ENCODE measurements around the gene FBXO27. TPM values are rescaled to one million over a fixed set of nuclear protein-coding genes. Genes with fewer than 3 reads are reported as not detected.

FBXO27 gene
- total and polyA plus RNA-seq, 2 of the 8 experiments (the other 6 are each of a cell fraction or from before 2014, with no cell fraction given), result 10.9 to 25.5 TPM

GRCh38 chr19:38985262-38985661 lies 47.1 kb downstream of the FBXO27 start:
- FAIRE-seq, result no peak
- POLR2A ChIA-PET (ENCODE audit: partially characterized antibody), result interaction anchor here (1.6 kb wide), 1 partner anchor 10 kb away, joined by 4 read pairs; the partner anchor contains the start of gene FBXO17
- H3K4me1 ChIP-seq (replicated peaks in 1 of 4; ENCODE audit: control insufficient read depth in 3 of 4, insufficient read depth in 4 of 4, low read length in 3 of 4), result peaks cover 0 to 7% (median 3%) of the 10 kb centered on the region in 4 experiments; a peak in 4 of 7 replicates

More at GRCh38 chr19:38985262-38985661, 47.1 kb downstream of the FBXO27 start:
- no peak overlapping the region for H3K56ac ChIP-seq (replicated peaks; ENCODE audit: insufficient read length, low read depth, low read length)
- no peak overlapping the region for H3K4me3 ChIP-seq (ENCODE audit: extremely low read depth in 1 of 4, insufficient read depth in 2 of 4, low read depth in 3 of 4, low read length in 4 of 4)
- H3K14ac ChIP-seq (ENCODE audit: insufficient read length), result no peak overlapping the region
- H2AFZ ChIP-seq (ENCODE audit: low read length), result no peak overlapping the region
- no peak overlapping the region for H2BK12ac ChIP-seq (ENCODE audit: low read depth, low read length)
- H2BK15ac ChIP-seq (ENCODE audit: low read length), result no peak overlapping the region
- H3K18ac ChIP-seq (ENCODE audit: extremely low read depth, low read length), result no peak overlapping the region
- no peaks in the 10 kb centered on the region for H3K36me3 ChIP-seq (ENCODE audit: control insufficient read depth in 2 of 4, insufficient read depth in 4 of 4, low read length in 3 of 4)
- no peaks in the 10 kb centered on the region for H3K23me2 ChIP-seq (ENCODE audit: low read depth, low read length)
- H3K9ac ChIP-seq (replicated peaks in 1 of 4; ENCODE audit: extremely low read depth in 1 of 4, low read depth in 3 of 4, low read length in 3 of 4), result no peak overlapping the region
- no peaks in the 10 kb centered on the region for H3K79me1 ChIP-seq (ENCODE audit: low read depth, low read length)
- no peak overlapping the region for H3K4ac ChIP-seq (replicated peaks; ENCODE audit: insufficient read length, low read depth, low read length)
- no peak overlapping the region for H4K5ac ChIP-seq (ENCODE audit: insufficient read length, low read depth, low read length)
- CTCF ChIA-PET (ENCODE audit: partially characterized antibody), result interaction anchor here (0.6 to 1.4 kb wide), 2 partner anchors 9 to 567 kb away, joined by 3 read pairs; no protein-coding TSS in a partner anchor
- no peaks in the 10 kb centered on the region for H4K20me1 ChIP-seq (replicated peaks in 1 of 2; ENCODE audit: control insufficient read depth in 1 of 2, insufficient read depth in 2 of 2, low read length in 2 of 2)
- no peak for DNase-seq (ENCODE audit: low read depth in 1 of 2, low spot score in 2 of 2)
- no peak overlapping the region for H3K4me2 ChIP-seq (ENCODE audit: insufficient read depth in 1 of 2, low read depth in 2 of 2, low read length in 2 of 2)
- H3K9me3 ChIP-seq (ENCODE audit: insufficient read depth in 2 of 2, low read depth in 1 of 2, low read length in 1 of 2), result no peaks in the 10 kb centered on the region
- H2BK5ac ChIP-seq (ENCODE audit: low read depth, low read length), result no peak overlapping the region
- no peak overlapping the region for H3K27ac ChIP-seq (ENCODE audit: low read depth, low read length)
- H2AK5ac ChIP-seq (ENCODE audit: low read depth, low read length), result no peak overlapping the region
- no peaks in the 10 kb centered on the region; a peak in 1 of 7 replicates for H3K27me3 ChIP-seq (replicated peaks in 1 of 4; ENCODE audit: control insufficient read depth in 3 of 4, extremely low read depth in 1 of 4, insufficient read depth in 3 of 4, low read length in 3 of 4)
- TF ChIP-seq, protein P1, sequence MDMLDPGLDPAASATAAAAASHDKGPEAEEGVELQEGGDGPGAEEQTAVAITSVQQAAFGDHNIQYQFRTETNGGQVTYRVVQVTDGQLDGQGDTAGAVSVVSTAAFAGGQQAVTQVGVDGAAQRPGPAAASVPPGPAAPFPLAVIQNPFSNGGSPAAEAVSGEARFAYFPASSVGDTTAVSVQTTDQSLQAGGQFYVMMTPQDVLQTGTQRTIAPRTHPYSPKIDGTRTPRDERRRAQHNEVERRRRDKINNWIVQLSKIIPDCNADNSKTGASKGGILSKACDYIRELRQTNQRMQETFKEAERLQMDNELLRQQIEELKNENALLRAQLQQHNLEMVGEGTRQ (IDR thresholded peaks at IDR 0.05; ENCODE audit: low read length), result no peak
- TF ChIP-seq CHD2 (IDR thresholded peaks at IDR 0.05; ENCODE audit: low read length), result no peak
- no peak for TF ChIP-seq SIN3A (conservative IDR thresholded peaks at IDR 0.05 in 1 of 2, IDR thresholded peaks at IDR 0.05 in 1 of 2; ENCODE audit: low read depth in 1 of 2, low read length in 2 of 2)
- no peak for TF ChIP-seq KDM4A (IDR thresholded peaks at IDR 0.05; ENCODE audit: low read depth, low read length, severe bottlenecking)
- no peak for TF ChIP-seq CBX8 (IDR thresholded peaks at IDR 0.05; ENCODE audit: borderline replicate concordance, low read depth, low read length)
- H4K91ac ChIP-seq (replicated peaks; ENCODE audit: insufficient read length, low read length), result no peak overlapping the region
- H3K79me2 ChIP-seq (ENCODE audit: control insufficient read depth in 1 of 2, insufficient read depth in 2 of 2, low read length in 2 of 2), result no peaks in the 10 kb centered on the region
- H2BK20ac ChIP-seq (ENCODE audit: low read length), result no peak overlapping the region
- WGBS, 2 experiments (ENCODE audit: extremely low coverage in 1 of 2, insufficient coverage in 1 of 2, insufficient read length in 1 of 2, insufficient replicate concordance in 2 of 2, low coverage in 1 of 2, low lambda C conversion rate in 2 of 2, missing lambda C conversion rate in 1 of 2), result 56% methylated on average over 1 of the region's 1 CpG; no CpG with 5 or more reads in 1 of the 2 experiments
- H3K23ac ChIP-seq (ENCODE audit: insufficient read length), result no peak overlapping the region
- no peak overlapping the region for H2BK120ac ChIP-seq (replicated peaks; ENCODE audit: low read depth, low read length)
- no peak overlapping the region for H4K8ac ChIP-seq (ENCODE audit: extremely low read depth, insufficient read depth, low read length)

All from H1 (cell line).